A549 (cell line): Measurements from ENCODE around the gene DSTYK. TPM values are rescaled to one million over a fixed set of nuclear protein-coding genes. Genes with fewer than 3 reads are reported as not detected.

Experiments used
- ATAC-seq, 2 experiments: fragments of 200-7000 bp in 1 of 2; fragments of >200 bp in 1 of 2; cut with Nextera tagmentation in 1 of 2; cut with Tn5 transposase in 1 of 2; 3 replicates each; pipeline versions ENCODE4 v1.8.0 to v1.9.1; 2018 to 2020; ENCODE audit warnings: mild to moderate bottlenecking in 1 of 2, moderate library complexity in 1 of 2
- CTCF ChIA-PET: fragments of 300-600 bp; sonication (Branson Sonifier 250); formaldehyde crosslinking; extraction: SDS; loops from one replicate; lab custom pipeline; 2021; ENCODE audit warnings: antibody characterized with exemption, inconsistent platforms; lab: Yijun Ruan, JAX
- POLR2A ChIA-PET: fragments of 350-600 bp; formaldehyde crosslinking; extraction: SDS; loops from one replicate; lab custom pipeline; 2021; ENCODE audit warnings: antibody characterized with exemption, inconsistent platforms; lab: Yijun Ruan, JAX
- DNase-seq, 2 experiments: peaks; one replicate each; pipeline versions ENCODE4 v3.0.0 to v3.0.0-alpha.2; 2011 to 2016; ENCODE audit warnings: low read depth in 1 of 2, low spot score in 1 of 2
- FAIRE-seq: peaks from 2 replicates; lab custom pipeline; 2011; peaks lifted over from hg19 to GRCh38; lab: Jason Lieb, UNC
- H3K27ac ChIP-seq, 2 experiments: fragments of >200 bp; sonication (Bioruptor Twin); formaldehyde crosslinking; 3 replicates each; pipeline ENCODE4 v1.5.1; 2016 to 2017
- H3K4me1 ChIP-seq: fragments of >200 bp; sonication (Bioruptor Twin); formaldehyde crosslinking; 3 replicates; pipeline ENCODE4 v1.6.1; 2016
- H3K4me2 ChIP-seq: fragments of >200 bp; sonication (Bioruptor Twin); formaldehyde crosslinking; 3 replicates; pipeline ENCODE4 v1.6.1; 2016
- H3K4me3 ChIP-seq: fragments of >200 bp; sonication (Bioruptor Twin); formaldehyde crosslinking; 3 replicates; pipeline ENCODE4 v1.5.1; 2016
- H3K9me3 ChIP-seq: fragments of >200 bp; sonication (Bioruptor Twin); formaldehyde crosslinking; 3 replicates; pipeline ENCODE4 v1.6.1; 2016
- CHD2 ChIP-seq: fragments of 150-350 bp; IDR thresholded peaks from 2 replicates; pipeline ENCODE4 v1.6.1; 2014; ENCODE audit warnings: low read length; ENCODE audit not compliant: partially characterized antibody
- HEYL ChIP-seq: fragments of 250-450 bp; sonication (Bioruptor Pico); IDR thresholded peaks from 2 replicates; pipeline ENCODE4 v1.8.0; 2021; ENCODE audit warnings: mild to moderate bottlenecking, moderate library complexity
- NR3C1 ChIP-seq: fragments of >200 bp; sonication (Bioruptor Twin); formaldehyde crosslinking; IDR thresholded peaks from 3 replicates; pipeline ENCODE4 v1.6.1; 2017
- RNF2 ChIP-seq: fragments of 200-600 bp; sonication (generic); IDR thresholded peaks from 2 replicates; pipeline ENCODE4 v1.6.1; 2016; ENCODE audit warnings: low read depth, mild to moderate bottlenecking, antibody characterized with exemption, moderate library complexity, borderline replicate concordance
- polyA plus RNA-seq, 4 experiments: library from polyadenylated mRNA; depleted of rRNA in 3 of 4; stranded (reverse); fragments of >200 nt; fragmentation: RNase III in 1 of 4; extraction: RNeasy Plus Mini Kit Qiagen cat#74134 plus additional on column Dnase treatment in 1 of 4; gene quantifications; 2 replicates in 3 of 4; 3 replicates in 1 of 4; pipeline ENCODE4 v1.2.3, GENCODE V29; 2011 to 2017
- TF ChIP-seq, protein P1 (sequence below): IDR thresholded peaks from 2 replicates; pipeline ENCODE4 v1.6.1; 2012
- TF ChIP-seq, protein P2 (sequence below): fragments of 450-650 bp; IDR thresholded peaks from 2 replicates; pipeline ENCODE4 v1.6.1; 2014; ENCODE audit warnings: antibody characterized with exemption

DSTYK gene
- polyA plus RNA-seq, 2 of the 4 experiments (the other 2 are of a cell fraction), result 8.6 to 9.0 TPM

DNA sequence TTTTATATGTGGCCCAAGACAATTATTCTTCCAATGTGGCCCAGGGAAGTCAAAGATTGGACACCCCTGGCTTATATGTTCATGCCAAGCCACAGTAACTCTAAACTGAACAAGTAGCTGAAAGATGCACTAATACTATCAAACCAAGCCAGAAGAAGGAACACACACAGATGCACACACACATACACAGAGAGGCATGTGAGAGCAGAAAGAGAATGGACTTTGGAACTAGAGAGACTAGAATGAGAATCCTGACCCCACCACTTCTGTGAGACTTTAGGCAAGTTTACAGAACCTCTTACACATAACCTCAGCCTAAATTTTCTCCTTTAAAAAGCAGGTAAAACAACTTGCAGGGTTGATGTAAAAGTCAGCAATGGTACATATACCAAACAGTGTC lies 116.1 kb downstream of the DSTYK start:
- no peaks in the 10 kb centered on the region for H3K9me3 ChIP-seq
- ChIA-PET POLR2A (no interaction called here), CTCF (interaction anchor here (1.8 to 2.2 kb wide), 2 partner anchors 12 to 34 kb away, joined by 3 to 14 read pairs; no protein-coding TSS in a partner anchor)
- DNase-seq (no peak), ATAC-seq (no peak), FAIRE-seq (no peak)
- no peak overlapping the region for H3K4me3 ChIP-seq
- TF ChIP-seq, protein P1, sequence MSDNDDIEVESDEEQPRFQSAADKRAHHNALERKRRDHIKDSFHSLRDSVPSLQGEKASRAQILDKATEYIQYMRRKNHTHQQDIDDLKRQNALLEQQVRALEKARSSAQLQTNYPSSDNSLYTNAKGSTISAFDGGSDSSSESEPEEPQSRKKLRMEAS, result no peak
- no peak for TF ChIP-seq NR3C1
- TF ChIP-seq CHD2, result no peak
- no peak for TF ChIP-seq HEYL (CRISPR knock-in tag)
- TF ChIP-seq, protein P2, sequence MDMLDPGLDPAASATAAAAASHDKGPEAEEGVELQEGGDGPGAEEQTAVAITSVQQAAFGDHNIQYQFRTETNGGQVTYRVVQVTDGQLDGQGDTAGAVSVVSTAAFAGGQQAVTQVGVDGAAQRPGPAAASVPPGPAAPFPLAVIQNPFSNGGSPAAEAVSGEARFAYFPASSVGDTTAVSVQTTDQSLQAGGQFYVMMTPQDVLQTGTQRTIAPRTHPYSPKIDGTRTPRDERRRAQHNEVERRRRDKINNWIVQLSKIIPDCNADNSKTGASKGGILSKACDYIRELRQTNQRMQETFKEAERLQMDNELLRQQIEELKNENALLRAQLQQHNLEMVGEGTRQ, result no peak
- TF ChIP-seq RNF2, result no peak
- H3K4me2 ChIP-seq, result no peak overlapping the region
- no peaks in the 10 kb centered on the region for H3K4me1 ChIP-seq
- no peak overlapping the region for H3K27ac ChIP-seq

Other genes starting within 250 kb of the DSTYK start
- gene CNTN2, start 168.5 kb downstream of the DSTYK start, polyA plus RNA-seq (2011; rRNA removed), result not detected in 2 replicates
- not detected in 3 replicates for gene CNTN2, start 168.5 kb downstream of the DSTYK start, polyA plus RNA-seq (2017; fragmentation: RNase III; extraction: RNeasy Plus Mini Kit Qiagen cat#74134 plus additional on column Dnase treatment)
- 4.3 and 5.4 TPM in 2 replicates for gene TMEM81, start 127.2 kb downstream of the DSTYK start, polyA plus RNA-seq (2011; rRNA removed)
- 2.0 to 2.3 TPM (median 2.2 TPM) in 3 replicates for gene TMEM81, start 127.2 kb downstream of the DSTYK start, polyA plus RNA-seq (2017; fragmentation: RNase III; extraction: RNeasy Plus Mini Kit Qiagen cat#74134 plus additional on column Dnase treatment)
- 18.6 and 21.8 TPM in 2 replicates for gene RBBP5, start 89.7 kb downstream of the DSTYK start, polyA plus RNA-seq (2011; rRNA removed)
- 14.1 to 15.9 TPM (median 14.5 TPM) in 3 replicates for gene RBBP5, start 89.7 kb downstream of the DSTYK start, polyA plus RNA-seq (2017; fragmentation: RNase III; extraction: RNeasy Plus Mini Kit Qiagen cat#74134 plus additional on column Dnase treatment)
- gene TMCC2, start 16.2 kb upstream of the DSTYK start, polyA plus RNA-seq (2011; rRNA removed), result 1.6 and 1.7 TPM in 2 replicates
- 2.9 to 3.7 TPM (median 3.2 TPM) in 3 replicates for gene TMCC2, start 16.2 kb upstream of the DSTYK start, polyA plus RNA-seq (2017; fragmentation: RNase III; extraction: RNeasy Plus Mini Kit Qiagen cat#74134 plus additional on column Dnase treatment)
- 22.6 and 29.7 TPM in 2 replicates for gene NUAK2, start 110.0 kb upstream of the DSTYK start, polyA plus RNA-seq (2011; rRNA removed)
- 37.8 to 40.9 TPM (median 38.8 TPM) in 3 replicates for gene NUAK2, start 110.0 kb upstream of the DSTYK start, polyA plus RNA-seq (2017; fragmentation: RNase III; extraction: RNeasy Plus Mini Kit Qiagen cat#74134 plus additional on column Dnase treatment)
- gene KLHDC8A, start 145.2 kb upstream of the DSTYK start, polyA plus RNA-seq (2011; rRNA removed), result 0.37 and 0.40 TPM in 2 replicates
- 0.32 to 0.51 TPM (median 0.34 TPM) in 3 replicates for gene KLHDC8A, start 145.2 kb upstream of the DSTYK start, polyA plus RNA-seq (2017; fragmentation: RNase III; extraction: RNeasy Plus Mini Kit Qiagen cat#74134 plus additional on column Dnase treatment)
- gene LEMD1, start 210.4 kb upstream of the DSTYK start, polyA plus RNA-seq (2011; rRNA removed), result 0.14 and 0.36 TPM in 2 replicates
- 0.18 to 0.26 TPM in 2 of 3 replicates, not detected in the other for gene LEMD1, start 210.4 kb upstream of the DSTYK start, polyA plus RNA-seq (2017; fragmentation: RNase III; extraction: RNeasy Plus Mini Kit Qiagen cat#74134 plus additional on column Dnase treatment)
- gene BLACAT1, start 244.3 kb upstream of the DSTYK start, polyA plus RNA-seq (2011; rRNA removed), result 0.09 and 0.16 TPM in 2 replicates
- 0.04 TPM in 1 of 3 replicates, not detected in the others for gene BLACAT1, start 244.3 kb upstream of the DSTYK start, polyA plus RNA-seq (2017; fragmentation: RNase III; extraction: RNeasy Plus Mini Kit Qiagen cat#74134 plus additional on column Dnase treatment)